Transverse colon (tissue), 4 donors: ENCODE results near the gene CBFA2T2. TPM values are rescaled to one million over a fixed set of nuclear protein-coding genes. Genes with fewer than 3 reads are reported as not detected.

ENCODE experiments used
- DNase-seq: peaks from one replicate; pipeline ENCODE4 v3.0.0-alpha.2; 2019
- H3K27ac ChIP-seq, 4 donors: fragments of 200-600 bp; sonication (generic); 2 replicates each; pipeline ENCODE4 v1.5.1; 2016 to 2018; ENCODE audit warnings: inconsistent platforms in 4 of 4
- H3K27me3 ChIP-seq: fragments of 200-600 bp; sonication (generic); 2 replicates; pipeline ENCODE4 v1.5.1; 2017; ENCODE audit warnings: inconsistent platforms
- H3K36me3 ChIP-seq, 4 donors: fragments of 200-600 bp; sonication (generic); 2 replicates each; pipeline ENCODE4 v1.5.1; 2017 to 2019; ENCODE audit warnings: inconsistent platforms in 4 of 4
- H3K4me1 ChIP-seq, 4 donors: fragments of 200-600 bp; sonication (generic); 2 replicates each; pipeline ENCODE4 v1.5.1; 2017 to 2020; ENCODE audit warnings: inconsistent platforms in 4 of 4
- H3K4me3 ChIP-seq, 4 donors: fragments of 200-600 bp; sonication (generic); 1 replicate in 1 of 4; 2 replicates in 3 of 4; pipeline versions ENCODE4 v1.5.1 to v1.6.1; 2017 to 2019; ENCODE audit warnings: inconsistent platforms in 4 of 4
- H3K9me3 ChIP-seq, 2 donors: fragments of 200-600 bp; sonication (generic); 2 replicates each; pipeline ENCODE4 v1.5.1; 2017 to 2019; ENCODE audit warnings: inconsistent platforms in 2 of 2
- EP300 ChIP-seq: sonication (generic); formaldehyde crosslinking; IDR thresholded peaks from one replicate; pipeline ENCODE4 v1.6.1; 2017; ENCODE audit warnings: antibody characterized with exemption, low read depth
- POLR2A ChIP-seq: fragments of 450-650 bp; IDR thresholded peaks from one replicate; pipeline ENCODE4 v1.6.1; 2016; ENCODE audit warnings: antibody characterized with exemption, mild to moderate bottlenecking, moderate library complexity
- POLR2AphosphoS5 ChIP-seq, 3 donors: sonication (generic); formaldehyde crosslinking; IDR thresholded peaks; one replicate each; pipeline ENCODE4 v1.6.1; 2016; ENCODE audit warnings: antibody characterized with exemption in 3 of 3
- WGBS, 2 donors: methylation state at CpG; one replicate each; pipeline ENCODE4 v1.1.5; 2018; ENCODE audit warnings: low coverage in 1 of 2; 5-methylcytosine and 5-hydroxymethylcytosine counted together
- in situ Hi-C, 4 donors: fragments of 200-750 bp; cut with MboI; loops; one replicate each; pipeline versions ENCODE4 v1.15.0 to v1.15.1; 2017; ENCODE audit warnings: low sequenced_read_pairs in 3 of 4, low pct_ligation_motif_present in 1 of 4, low pct_unique_long_range_greater_than_20kb in 1 of 4
- intact Hi-C: fragments of 100-400 bp; cut with DNase I; formaldehyde crosslinking; loops from one replicate; pipeline ENCODE4 v1.15.1; 2023; ENCODE audit warnings: low total_unique reads
- total RNA-seq, 4 donors: library from RNA; depleted of rRNA; stranded (reverse); fragments of >200 nt; gene quantifications; one replicate each; pipeline ENCODE4 v1.1.0, GENCODE V29; 2016
- TF ChIP-seq, protein P1 (sequence below), 5 experiments: fragments of 200-600 bp in 3 of 5; fragments of 450-650 bp in 2 of 5; sonication (generic) in 3 of 5; IDR thresholded peaks; 1 replicate in 2 of 5; 2 replicates in 3 of 5; pipeline ENCODE4 v1.5.1; 2016 to 2017; ENCODE audit warnings: antibody characterized with exemption in 5 of 5, inconsistent platforms in 3 of 5, mild to moderate bottlenecking in 2 of 5, moderate library complexity in 1 of 5

The CBFA2T2 gene
- total RNA-seq, 4 donors from 2014 or later = 35.8 to 62.3 (median 46.6) TPM

DNA sequence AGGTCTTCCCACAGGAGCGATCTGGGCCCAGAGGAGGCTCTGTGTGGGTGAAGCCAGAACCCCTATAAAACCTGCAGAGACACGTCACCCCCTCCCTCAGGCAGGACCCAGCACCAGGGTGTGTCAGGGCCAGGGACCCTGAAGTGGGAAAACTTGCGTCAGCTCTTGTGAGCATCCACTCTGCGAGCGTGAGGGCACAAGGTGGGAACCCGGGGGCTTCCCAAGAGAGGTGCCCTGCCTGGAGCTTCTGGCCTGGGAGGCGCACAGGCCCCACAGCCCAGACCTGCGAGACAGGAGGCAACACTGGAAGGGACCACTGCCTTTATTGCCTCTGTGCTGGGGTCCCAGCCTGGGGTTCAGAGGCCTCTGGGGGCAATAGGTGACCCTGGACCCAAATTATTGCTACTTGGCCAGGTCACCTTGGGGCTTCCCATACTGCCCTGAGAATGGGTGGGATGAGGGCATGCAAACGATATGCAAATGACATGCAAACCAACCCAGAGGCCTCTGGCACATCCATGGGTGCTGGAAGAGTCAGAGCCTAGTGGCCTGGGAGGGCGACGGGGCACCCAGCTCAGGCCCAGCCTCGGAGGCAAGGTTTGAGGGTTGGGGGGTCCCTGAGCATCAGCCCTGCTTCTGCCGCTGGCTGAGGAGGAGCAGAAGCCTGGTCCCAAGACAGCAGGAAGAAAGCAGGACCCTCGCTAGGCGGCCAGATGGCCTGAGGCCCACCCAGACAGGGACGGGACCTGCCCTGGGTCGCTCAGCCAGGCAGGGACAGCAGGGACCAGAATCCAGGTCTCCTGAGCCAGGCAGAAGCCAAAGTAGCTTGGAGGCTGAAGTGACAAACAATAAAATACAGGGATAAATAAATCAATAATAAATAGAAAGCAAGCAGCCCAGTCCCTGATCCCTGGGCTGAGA, 167.1 kb downstream of the CBFA2T2 start:
- H3K9me3 ChIP-seq = no peaks in the 10 kb centered on the region
- H3K36me3 ChIP-seq = peaks cover 0 to 4% (median 1%) of the 10 kb centered on the region in 4 donors
- no peak overlapping the region for H3K4me3 ChIP-seq
- in situ Hi-C loops = loop anchor here in 2 of 4 donors (10.0 kb wide), 2 partner anchors 192 to 202 kb away; no protein-coding TSS in a partner anchor
- H3K4me1 ChIP-seq = peaks cover 14 to 23% (median 19%) of the 10 kb centered on the region in 4 donors
- DNase-seq = no peak
- TF ChIP-seq POLR2A (no peak), POLR2AphosphoS5 (IDR thresholded peaks at IDR 0.05) (no peak)
- 96% methylated on average over 12 of the region's 17 CpGs; no CpG with 5 or more reads in 1 of the 2 donors for WGBS, 2 donors
- no peaks in the 10 kb centered on the region for H3K27me3 ChIP-seq
- intact Hi-C loops = no loop called here
- H3K27ac ChIP-seq = no peak overlapping the region

DNA sequence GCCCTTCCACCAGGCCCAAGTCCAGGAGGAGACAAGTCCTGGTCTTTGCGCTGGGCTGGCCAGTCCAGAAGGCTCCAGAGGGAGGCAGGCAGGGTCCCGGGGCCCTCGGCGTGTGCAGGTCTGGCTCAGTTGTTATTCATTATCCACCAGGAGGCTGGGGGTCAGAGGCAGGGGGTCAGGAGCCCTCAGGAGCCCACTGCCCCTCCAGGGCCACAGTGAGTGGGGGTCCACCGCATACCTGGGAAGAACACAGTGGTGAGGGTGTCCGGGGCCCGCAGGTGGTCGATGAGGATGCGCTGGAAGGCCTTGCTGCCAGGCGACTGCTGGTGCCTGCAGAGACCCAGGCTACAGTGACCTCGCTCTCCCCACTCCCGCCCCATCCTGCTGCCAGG, 167.8 kb downstream of the CBFA2T2 start:
- in situ Hi-C loops (loop anchor here in 2 of 4 donors (10.0 kb wide), 2 partner anchors 193 to 203 kb away; no protein-coding TSS in a partner anchor), intact Hi-C loops (no loop called here)
- Histone ChIP-seq H3K9me3 (no peaks in the 10 kb centered on the region), H3K4me3 (no peak overlapping the region), H3K27me3 (no peaks in the 10 kb centered on the region), H3K4me1 (peaks cover 17 to 25% (median 20%) of the 10 kb centered on the region in 4 donors), H3K27ac (no peak overlapping the region), H3K36me3 (peaks cover 0 to 4% (median 1%) of the 10 kb centered on the region in 4 donors)
- no peak for DNase-seq
- TF ChIP-seq, protein P1, sequence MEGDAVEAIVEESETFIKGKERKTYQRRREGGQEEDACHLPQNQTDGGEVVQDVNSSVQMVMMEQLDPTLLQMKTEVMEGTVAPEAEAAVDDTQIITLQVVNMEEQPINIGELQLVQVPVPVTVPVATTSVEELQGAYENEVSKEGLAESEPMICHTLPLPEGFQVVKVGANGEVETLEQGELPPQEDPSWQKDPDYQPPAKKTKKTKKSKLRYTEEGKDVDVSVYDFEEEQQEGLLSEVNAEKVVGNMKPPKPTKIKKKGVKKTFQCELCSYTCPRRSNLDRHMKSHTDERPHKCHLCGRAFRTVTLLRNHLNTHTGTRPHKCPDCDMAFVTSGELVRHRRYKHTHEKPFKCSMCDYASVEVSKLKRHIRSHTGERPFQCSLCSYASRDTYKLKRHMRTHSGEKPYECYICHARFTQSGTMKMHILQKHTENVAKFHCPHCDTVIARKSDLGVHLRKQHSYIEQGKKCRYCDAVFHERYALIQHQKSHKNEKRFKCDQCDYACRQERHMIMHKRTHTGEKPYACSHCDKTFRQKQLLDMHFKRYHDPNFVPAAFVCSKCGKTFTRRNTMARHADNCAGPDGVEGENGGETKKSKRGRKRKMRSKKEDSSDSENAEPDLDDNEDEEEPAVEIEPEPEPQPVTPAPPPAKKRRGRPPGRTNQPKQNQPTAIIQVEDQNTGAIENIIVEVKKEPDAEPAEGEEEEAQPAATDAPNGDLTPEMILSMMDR (IDR thresholded peaks at IDR 0.05) = no peak
- TF ChIP-seq EP300 (no peak), POLR2A (no peak), POLR2AphosphoS5 (IDR thresholded peaks at IDR 0.05) (no peak)
- WGBS, 2 donors = 94% methylated on average over 12 of the region's 12 CpGs; no CpG with 5 or more reads in 1 of the 2 donors

DNA sequence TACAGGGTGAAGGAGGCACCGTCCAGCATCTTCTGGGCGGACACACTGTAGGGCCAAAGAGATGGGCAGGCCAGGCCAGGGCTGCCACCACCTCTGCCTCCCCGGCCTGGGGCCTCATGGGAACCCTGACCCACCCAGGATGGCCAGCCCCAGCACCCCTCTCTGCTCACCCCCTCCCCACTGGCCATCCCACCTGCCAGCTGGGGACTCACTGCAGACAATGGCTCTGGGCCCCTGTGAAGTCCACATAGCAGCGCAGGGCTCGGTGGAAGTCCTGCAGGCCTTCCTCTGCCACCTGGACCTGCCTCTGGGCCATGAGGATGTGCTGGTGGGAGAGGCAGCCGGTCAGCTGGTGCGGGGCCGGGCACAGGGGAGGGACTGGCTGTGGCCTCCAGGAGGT, 168.6 kb downstream of the CBFA2T2 start:
- no peak for DNase-seq

DNA sequence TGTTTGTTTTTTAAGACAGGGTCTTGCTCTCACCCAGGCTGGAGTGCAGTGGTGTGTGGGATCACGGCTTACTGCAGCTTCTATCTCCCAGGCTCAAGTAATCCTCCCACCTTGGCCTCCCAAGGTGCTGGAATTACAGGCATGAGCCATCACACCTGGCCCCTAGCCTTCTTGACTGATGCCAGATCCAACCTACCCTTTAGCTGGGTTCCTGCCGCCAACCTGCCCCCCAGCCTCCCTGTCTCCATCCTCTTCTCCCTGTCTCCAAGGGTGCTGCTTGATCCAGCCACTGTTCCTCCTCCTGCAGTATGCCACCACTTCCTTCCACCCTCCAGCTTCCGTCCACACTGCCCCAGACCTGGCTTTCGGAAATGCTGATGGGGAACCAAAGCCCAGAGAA, 169.0 kb downstream of the CBFA2T2 start:
- Histone ChIP-seq H3K36me3 (peaks cover 0 to 4% (median 1%) of the 10 kb centered on the region in 4 donors), H3K9me3 (no peaks in the 10 kb centered on the region), H3K4me1 (peaks cover 10 to 20% (median 16%) of the 10 kb centered on the region in 4 donors), H3K4me3 (no peak overlapping the region), H3K27ac (no peak overlapping the region), H3K27me3 (no peaks in the 10 kb centered on the region)
- in situ Hi-C loops = loop anchor here in 2 of 4 donors (10.0 kb wide), 2 partner anchors 194 to 204 kb away; no protein-coding TSS in a partner anchor
- no peak for DNase-seq
- intact Hi-C loops = no loop called here
- 91% methylated on average over 4 of the region's 4 CpGs; no CpG with 5 or more reads in 1 of the 2 donors for WGBS, 2 donors
- TF ChIP-seq, protein P1 (IDR thresholded peaks at IDR 0.05) = no peak
- TF ChIP-seq POLR2A (no peak), POLR2AphosphoS5 (IDR thresholded peaks at IDR 0.05) (no peak), EP300 (no peak)

More for the DNA sequence above, 168.6 kb downstream of the CBFA2T2 start:
- intact Hi-C loops = no loop called here
- Histone ChIP-seq H3K4me3 (no peak overlapping the region), H3K36me3 (peaks cover 0 to 4% (median 1%) of the 10 kb centered on the region in 4 donors), H3K4me1 (peaks cover 14 to 23% (median 19%) of the 10 kb centered on the region in 4 donors), H3K27me3 (no peaks in the 10 kb centered on the region), H3K9me3 (no peaks in the 10 kb centered on the region), H3K27ac (no peak overlapping the region)
- no peak for TF ChIP-seq EP300
- TF ChIP-seq POLR2AphosphoS5 (IDR thresholded peaks at IDR 0.05) = no peak
- TF ChIP-seq, protein P1 (IDR thresholded peaks at IDR 0.05) = no peak
- TF ChIP-seq POLR2A = no peak
- 88% methylated on average over 6 of the region's 8 CpGs; no CpG with 5 or more reads in 1 of the 2 donors for WGBS, 2 donors
- in situ Hi-C loops = loop anchor here in 2 of 4 donors (10.0 kb wide), 2 partner anchors 194 to 204 kb away; no protein-coding TSS in a partner anchor
